SIG-M5 treated with dmso at 0.1 percent for 504 hours (cell line): ENCODE measurements around the gene CFAP46.
"Not testable (repeated sequence)": the region's sequence is repeated elsewhere in the genome, so short reads cannot be mapped to it uniquely, and the experiment has no call there.

Source experiments
- DNase-seq: peaks from one replicate; lab custom pipeline; 2025; ENCODE audit not compliant: unreplicated experiment; lab: John Stamatoyannopoulos, UW

Gene CFAP46

DNA sequence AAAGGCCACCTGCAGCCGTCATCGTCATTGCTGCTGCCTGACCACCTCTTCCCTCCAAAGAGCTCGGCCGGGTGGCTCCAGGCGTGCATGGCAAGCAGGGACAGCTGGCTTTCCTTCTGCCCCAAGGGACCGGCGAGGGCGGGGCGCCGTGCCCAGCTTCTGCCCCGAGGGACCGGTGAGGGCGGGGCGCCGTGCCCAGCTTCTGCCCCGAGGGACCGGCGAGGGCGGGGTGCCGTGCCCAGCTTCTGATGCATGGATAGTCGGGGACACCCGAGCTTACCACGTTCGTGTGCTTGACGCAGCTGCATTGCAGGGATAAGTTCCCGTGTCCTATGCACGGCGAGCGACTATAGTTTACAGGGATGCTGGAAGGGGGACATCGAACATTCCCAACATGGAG lies 27.0 kb downstream of the CFAP46 start:
- no peak for DNase-seq

DNA sequence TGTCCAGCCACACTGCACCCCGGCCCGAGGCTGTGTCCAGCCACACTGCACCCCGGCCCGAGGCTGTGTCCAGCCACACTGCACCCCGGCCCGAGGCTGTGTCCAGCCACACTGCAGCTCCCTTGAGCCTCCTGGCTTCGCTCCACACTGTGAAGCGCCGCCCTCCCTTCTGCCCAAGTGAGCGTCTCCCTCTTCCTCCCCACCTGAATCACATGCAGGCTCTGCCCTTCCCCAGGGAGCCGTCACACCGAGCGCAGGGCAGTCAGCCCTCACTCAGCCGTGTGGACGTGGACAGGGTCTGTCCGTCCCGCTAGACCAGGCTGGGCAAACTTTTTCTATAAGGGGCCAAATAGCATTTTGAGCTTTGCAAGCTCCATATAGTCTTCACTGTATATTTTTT lies 27.6 kb downstream of the CFAP46 start:
- no peak for DNase-seq

DNA sequence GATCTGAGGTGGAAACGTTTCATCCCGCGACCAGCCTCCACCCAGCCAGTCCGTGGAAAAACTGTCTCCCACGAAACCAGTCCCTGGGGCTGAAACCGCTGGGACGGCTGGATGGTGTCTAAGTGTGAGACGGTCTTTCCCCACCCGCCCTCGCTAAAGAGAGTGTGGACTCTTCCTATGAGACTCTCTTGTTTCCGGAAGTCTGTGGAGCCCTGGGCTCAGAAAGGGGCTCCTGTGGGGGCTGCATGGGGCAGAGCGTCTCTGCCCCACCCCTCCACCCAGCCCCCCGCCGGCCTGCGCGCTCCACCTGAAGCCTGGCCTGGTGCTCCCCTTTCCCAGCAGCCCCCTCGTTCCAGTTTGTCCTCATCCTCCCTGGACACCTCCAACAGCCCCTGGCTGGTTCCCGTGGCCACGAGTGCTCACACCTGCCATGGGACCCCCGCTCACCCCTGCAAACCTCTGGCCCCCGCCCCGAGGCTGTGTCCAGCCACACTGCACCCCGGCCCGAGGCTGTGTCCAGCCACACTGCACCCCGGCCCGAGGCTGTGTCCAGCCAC lies 28.7 kb downstream of the CFAP46 start:
- no peak for DNase-seq

DNA sequence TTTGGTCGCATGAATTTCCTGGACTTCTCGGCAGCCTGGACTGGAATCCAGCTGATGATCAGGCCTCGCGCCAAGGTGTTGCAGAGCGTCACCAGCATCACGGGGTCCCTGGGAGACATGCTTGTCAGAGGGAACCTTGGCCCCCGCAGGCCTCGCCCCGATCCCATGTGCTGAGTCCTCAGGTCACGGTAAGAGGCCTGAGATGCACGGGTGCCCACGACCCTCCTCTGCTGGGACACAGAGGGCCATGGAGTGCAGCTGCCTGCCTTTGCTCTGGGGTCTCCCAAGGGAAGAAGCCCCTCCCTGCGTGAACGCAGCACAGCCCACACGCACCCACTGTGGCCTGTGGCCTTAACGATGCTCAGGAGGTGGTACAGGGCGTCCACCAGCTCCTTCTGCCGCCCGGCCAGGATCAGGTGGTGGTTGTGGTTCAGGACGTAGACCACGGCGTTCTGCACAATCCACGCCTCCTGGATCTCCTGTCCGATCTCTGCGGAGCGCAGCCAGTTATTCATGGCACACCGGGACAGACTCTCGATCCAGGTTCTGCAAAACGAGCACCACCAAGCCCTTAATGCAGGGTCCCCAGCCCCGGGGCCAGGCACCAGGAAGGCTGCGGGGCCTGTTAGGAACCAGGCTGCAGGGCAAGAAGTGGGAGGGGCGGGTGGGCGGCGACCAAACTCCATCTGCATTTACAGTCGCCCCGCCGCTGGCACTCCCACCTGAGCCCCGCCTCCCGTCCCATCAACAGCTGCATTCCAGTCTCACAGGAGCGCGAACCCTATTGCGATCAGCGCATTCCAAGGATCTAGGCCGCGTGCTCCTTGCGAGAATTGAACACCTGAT lies 29.4 kb downstream of the CFAP46 start:
- DNase-seq: no peak

DNA sequence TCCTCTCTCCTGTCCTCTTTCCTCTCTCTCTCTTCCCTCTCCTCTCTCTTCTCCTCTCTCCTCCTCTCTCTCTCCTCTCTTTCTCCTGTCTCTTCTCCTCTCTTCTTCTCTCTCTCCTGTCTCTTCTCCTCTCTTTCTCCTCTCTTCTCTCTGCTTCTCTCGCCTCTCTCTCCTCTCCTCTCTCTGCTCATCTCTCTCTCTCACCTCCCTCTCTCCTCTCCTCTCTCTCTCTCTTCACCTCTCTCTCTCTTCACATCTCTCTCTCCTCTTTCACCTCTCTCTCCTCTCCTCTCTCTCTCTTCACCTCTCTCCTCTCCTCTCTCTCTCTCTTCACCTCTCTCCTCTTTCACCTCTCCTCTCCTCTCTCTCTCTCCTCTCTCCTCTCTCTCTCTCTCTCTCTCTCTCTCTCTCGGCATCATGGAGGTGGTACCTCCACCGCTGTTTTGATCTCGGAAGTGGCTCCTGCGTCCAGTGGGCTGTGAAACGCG lies 30.1 kb downstream of the CFAP46 start:
- DNase-seq: no peak

DNA sequence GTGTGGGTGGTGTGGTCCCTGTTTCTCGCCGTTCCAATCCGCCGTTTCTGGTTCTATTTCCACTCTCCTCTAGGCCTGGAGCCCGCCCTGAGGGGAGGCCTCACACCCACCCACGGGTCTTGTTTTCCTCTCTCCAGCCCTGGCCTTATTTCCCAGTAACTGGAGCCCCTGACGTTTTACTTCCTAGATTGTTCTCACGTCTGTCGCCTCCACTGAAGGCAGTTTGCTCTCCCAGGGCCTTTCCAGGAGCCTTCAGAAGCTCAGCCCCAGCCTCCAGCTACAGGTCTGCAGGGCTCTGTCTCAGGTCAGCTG lies 30.6 kb downstream of the CFAP46 start:
- DNase-seq: no peak

DNA sequence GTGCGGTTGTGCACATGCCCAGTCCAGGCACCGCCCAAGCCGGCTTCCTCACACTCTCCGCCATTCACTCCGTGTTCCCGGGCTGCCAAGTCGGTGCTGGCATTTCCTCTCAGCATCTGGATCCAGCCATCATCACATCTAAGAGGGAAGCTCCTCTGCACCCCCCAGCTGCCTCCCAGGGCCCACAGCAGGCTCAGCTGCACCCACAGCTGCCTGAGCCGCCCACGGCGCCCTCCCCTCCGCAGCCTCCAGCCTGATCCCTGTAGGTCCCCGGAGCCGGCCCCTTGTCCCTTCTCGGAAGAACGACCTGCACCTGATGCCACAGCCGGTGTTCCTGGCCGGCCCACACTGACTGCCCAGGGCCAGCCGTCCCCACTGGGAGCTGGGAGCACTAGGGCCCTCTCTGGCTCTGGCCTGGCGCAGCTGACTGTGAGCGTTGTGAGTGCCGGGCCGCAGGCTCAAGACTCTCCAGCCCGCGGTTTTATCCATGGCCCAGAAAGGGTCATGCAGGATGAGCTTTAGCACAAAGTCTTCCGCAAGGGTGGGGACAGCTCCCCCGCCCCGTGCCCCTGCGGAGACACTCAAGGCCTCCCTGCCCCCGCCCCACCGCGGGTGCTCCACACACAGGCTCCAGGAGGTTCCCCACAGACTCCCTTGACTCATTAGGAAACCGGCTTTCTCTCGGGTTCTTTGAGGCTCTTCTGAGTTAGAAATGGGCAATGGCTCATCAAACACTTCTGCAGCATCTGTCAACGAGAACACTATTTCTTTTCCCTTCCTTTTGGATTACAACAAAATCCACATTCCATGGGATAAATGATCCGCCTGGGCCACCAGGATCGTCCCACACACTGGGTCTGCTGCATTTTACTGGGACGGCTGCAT lies 31.2 kb downstream of the CFAP46 start:
- DNase-seq: no peak

DNA sequence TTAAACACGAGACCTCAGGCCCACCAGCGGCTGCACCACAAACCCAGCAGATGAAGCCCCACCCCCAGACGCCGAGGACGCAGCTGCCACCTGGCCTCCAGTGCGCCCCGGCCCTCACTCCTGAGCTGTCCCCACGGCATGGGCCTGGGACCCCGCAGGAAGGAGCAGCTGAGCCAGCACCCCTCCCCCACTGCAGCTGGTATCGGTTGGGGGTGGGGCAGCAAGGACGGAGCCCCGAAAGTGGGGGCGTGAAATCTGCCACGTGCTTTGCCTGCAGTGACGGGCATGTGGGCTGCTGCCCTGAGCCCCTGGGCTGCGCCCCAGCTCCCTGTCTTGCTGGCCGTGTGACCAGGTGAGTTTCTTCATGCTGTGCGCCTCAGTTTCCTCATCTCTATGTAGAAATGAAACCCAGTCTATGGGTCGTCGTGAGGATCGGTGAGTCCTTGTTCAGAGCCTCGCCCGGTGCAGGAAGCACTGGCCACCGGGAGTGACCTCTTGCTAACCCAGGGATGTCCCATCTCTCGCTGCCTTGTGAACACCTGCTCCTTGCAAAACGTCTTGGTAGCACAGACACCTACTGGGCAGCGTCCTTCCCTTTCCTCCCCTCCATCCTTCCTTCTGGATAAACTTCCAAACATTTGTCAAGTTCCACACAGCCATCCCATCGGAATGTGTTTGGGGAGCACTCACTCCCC lies 32.0 kb downstream of the CFAP46 start:
- DNase-seq: no peak

DNA sequence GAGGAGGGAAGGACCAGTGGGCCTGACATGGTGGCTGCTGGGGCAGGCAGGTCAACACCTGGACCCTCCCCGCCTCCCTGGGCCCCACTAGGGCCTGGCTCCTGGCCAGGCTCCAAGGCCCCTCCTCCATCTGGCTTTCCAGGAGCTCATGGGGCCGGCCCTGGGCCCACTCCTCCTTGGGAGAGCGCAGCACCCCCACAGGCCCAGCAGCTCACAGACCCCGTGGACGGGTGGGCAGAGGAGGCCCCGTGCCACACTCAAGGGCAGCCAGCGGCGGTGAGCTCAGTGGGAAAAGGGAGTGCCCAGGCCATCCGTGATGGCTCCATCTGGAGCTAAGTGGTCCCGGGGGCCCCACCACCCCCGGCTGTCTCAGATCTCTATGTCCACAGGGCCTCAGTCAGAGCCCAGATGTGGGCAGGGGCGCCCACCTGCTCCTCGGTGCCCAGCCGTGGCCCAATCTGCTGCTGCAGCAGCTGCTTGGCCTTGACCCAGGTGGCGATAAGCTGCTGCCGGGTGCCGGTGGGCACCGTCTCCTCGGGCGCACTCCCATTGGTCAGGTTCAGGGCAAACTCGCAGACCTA lies 32.8 kb downstream of the CFAP46 start:
- DNase-seq: no peak

DNA sequence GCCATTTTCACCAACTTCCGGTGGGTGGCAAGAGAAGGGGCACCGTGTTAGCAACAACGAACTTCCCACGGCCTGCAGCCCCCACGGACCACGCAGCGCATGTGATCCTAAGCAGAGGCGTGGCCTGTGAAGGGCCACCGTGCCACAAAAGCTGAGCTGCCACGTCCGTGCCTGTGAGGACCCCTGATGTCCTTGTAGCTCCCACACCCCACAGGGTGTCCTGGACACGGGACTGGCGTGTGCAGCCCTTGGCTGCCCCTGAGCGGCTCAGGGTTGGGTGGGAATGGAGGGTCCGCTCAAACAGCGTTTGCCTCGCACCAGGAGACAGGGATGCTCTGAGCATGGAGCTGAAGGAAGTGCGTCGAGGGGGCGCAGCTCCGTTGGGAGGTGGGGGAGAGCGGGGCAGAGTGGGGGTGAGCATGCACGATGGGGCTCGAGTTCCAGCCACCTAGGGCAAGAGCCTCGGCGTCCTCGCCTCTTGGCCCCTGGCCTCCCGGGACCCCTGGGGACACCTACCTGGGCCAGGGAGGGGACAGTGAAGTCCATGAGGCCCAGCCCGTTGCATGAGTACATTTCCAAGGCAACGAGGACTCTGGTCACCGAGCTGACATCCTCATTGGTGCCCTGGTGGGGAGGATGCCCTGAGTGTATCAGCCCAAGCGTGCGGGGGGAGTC lies 33.6 kb downstream of the CFAP46 start:
- DNase-seq: no peak

DNA sequence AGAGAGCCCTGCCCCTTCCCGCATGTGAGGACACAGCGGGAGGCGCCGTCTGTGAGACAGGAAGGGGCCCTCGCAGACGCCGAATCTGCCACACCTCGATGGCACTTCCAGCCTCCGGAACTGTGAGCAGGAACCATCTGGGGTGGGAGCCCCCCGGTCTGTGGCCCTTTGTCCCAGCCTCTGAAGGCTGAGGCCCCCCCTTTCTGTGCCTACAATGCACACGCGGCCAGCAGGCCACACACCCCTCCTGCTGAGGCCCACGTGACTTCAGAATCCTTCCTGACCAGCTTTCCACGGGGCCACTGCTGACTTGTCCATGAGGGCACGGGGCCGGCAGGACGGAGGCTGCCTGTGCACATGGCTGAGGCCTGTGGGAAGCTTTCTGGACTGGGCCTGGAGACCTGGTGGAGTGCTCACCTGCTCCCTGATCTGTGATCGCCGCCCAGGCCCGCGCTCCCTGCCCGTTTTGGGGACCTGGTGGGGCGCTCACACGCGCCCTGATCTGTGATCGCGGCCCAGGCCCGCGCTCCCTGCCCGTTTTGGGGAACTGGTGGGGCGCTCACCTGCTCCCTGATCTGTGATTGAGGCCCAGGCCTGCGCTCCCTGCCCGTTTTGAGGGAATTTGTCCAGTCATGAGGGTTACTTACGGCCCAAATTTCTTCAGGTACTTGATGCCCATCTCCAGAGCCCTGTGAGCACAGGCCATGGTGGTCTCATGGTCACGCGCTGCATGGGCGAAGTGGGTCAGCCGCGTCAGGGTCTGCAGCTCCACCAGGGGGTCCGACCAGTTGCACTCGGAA lies 34.3 kb downstream of the CFAP46 start:
- DNase-seq: no peak

DNA sequence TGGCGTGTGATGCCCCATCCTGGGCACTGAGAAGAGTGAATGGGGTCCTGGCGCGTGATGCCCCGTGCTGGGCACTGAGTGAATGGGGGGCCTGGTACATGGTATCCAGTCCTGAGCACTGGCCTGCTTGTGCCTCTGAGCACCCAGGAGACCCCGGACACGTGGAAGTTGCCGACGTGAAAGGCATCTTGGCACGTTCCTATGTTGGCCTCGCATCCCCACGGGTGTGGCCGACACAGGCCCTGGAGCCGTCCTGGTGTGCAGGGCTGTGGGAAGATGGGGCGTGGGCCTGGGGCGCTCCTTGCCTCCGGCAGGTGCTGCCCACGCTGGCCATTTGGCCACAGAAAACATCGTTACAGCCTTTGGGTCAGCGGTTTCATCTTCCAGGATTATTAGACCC lies 35.5 kb downstream of the CFAP46 start:
- DNase-seq: no peak

DNA sequence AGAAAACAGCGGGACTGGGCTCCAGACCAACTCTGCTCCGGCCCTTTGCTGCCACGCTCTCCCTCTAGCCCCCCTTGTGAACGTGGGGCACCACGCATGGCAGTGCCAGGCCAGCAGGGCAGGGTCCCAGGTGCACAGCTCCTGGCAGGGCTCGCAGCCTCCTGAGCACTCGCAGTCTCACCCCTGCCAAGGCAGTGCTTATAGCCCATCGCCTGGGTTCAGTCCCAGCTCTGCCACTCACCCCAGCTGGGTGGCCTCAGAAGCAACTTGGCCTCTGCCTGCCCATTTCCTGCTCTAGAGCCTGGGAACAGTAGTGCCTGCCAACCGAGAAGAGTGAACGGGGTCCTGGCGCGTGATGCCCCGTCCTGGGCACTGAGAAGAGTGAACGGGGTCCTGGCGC lies 36.3 kb downstream of the CFAP46 start:
- DNase-seq: no peak

DNA sequence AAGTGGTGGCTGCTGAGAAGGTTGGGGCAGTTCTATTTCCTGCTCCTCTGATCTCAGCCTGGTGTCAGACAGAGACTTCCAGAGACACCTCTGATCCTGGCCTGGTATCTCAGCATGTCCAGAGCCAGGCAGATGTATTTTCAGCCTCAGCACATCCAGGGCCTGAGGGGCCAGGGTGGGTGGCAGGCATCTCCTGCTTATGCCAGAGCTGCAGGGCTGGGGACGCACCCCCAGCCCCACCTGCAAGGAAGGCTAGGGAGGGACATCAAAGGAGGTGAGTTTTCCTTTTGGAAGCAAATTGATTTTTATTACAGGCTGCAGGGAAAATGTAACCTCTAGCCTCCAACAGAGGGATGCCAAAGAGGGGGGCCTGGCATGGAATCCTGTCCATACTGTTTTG lies 36.7 kb downstream of the CFAP46 start:
- no peak for DNase-seq

DNA sequence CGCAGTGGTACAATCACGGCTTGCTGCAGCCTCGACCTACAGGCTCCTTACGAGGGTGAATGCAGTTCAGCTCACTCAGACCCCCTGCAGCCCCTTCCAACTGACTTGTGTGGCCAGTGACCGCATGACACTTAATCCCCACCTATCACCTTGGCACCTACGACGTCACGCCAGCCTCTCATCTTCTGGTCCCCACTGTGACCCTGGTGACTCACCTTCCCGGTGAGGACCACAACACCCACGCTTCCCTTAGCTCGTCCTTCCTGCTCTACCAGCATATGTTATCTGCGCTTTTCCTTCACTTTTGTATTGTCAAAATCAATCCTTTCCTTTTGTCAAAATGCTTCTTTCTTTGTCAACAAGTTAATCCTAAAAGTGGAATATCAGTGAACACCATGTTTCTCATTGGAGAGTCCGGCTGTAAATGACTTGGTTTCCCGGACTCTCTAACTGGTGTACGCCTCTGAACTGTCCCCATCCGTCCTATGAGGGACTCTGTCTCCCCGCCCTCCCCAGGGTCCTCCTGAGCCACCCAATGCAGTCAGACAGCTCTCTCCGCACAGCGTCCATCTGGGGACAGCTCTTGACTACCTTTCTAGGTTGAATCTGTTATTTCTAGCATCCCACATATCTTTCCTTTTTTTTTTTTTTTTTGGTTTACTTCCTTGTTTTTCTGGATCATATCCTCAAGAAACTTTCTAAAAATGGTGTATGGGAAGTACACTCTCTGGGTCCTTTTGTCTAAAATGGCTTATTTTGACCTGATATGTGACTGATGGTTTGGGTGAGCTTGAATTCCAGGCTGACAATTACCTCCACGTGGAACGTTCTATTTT lies 37.3 kb downstream of the CFAP46 start:
- no peak for DNase-seq

DNA sequence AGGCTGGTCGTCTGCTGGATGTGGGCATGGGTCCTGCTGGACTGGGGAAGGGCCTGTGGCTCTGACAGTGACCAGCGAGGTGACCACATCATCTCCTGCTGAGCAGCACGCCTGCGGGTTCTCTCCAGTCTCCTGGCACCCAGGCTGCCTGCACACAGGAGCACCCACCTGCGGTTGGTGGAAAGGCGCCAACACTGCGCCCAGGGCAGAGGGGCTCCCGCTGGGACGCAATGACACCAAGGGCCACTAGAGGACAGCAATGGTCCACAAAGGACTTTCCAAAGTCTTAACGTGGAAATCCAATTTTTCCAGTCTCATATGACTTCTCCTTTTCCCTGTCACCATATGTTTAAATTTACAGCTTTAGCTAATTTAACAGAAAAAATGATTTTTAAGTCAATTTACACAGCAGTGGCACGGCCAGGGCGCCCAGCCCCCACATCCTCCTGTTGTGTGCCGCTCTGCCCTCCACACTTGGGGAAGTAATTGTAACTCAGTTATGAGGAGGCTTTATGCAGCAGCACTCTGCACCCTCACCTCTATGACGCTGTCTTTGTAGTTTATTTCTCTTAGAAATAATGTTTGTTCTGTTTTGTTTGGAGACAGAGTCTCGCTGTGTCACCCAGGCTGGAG lies 38.1 kb downstream of the CFAP46 start:
- peak; percentile 3 for DNase-seq

DNA sequence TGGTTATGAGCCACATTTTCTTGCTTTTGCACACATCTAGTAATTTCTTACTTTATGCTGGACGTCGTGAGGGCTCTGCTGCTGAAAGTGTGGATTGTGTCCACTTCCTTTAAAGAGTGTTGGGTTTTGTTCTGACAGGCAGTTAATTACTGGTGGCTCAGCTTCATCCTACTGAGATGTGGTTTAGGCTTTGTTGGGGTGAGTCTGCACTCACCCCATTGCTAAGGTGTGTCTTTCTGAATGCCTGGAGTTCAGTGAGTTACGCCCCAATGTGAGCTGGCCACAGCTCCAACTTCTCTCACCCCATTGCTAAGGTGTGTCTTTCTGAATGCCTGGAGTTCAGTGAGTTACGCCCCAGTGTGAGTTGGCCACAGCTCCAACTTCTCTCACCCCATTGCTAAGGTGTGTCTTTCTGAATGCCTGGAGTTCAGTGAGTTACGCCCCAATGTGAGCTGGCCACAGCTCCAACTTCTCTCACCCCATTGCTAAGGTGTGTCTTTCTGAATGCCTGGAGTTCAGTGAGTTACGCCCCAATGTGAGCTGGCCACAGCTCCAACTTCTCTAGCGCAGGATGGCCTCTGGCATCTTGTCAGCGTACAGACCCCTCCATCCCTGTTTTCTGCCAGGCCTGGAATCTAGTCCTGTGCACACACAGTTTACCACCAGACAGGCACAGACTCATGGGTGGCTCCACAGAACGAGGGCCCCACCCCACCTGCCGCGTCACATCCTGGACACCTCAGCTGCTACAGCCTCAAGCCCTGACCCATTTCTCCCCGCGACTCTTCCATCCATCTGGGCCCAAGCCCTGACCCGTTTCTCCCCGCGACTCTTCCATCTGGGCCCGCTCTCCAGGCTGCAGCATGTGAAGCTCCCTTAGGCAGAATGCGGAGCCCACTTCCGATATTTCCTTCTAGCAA lies 39.5 kb downstream of the CFAP46 start:
- DNase-seq: not testable (repeated sequence)
